Posterior cingulate gyrus (tissue), 11 donors: ENCODE results near the gene KCTD1.

Source experiments
- DNase-seq, 10 donors: peaks; one replicate each; pipeline versions ENCODE4 v3.0.0 to v3.0.0-alpha.2; 2020 to 2021; ENCODE audit warnings: mixed read lengths in 3 of 10
- intact Hi-C: fragments of 100-400 bp; cut with DNase I; formaldehyde crosslinking; loops from one replicate; pipeline ENCODE4 v1.15.1; 2023

Gene KCTD1

DNA sequence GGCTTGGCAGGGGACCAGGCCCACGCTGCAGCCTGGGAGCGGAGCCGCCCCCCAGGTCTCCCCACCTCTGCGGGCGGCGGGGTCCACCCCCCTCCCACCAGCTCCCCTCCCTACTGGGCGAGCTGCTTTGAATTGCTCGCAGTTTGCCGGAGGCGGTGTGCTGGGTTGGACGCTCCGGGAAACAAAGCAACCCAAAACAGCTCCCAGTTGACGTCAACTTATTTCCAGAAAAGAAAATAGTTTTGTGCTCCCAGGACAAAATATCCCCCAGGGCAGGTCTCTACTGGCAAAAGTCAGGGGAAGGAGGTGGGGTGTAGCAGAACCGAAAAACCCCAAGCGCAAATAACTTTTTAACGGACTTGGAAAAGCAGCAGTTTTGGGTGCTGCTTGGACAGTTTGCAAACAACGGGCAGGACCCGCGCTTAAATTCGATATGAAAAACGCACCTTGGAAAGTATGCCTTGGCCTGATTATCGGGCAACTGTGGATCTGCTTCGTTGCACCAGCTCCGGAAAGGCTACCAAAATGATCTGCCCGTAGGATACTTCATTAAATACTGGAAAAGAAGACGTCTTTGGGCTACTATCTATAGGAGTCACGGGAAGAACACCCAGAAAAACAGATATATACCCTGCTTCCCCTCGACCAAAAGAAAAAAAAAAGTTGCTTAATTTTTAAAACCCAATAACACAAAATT is 2.8 kb upstream of the KCTD1 start:
- peak in 2 of 10 donors; percentile 80 to 86 for DNase-seq
- intact Hi-C loops: no loop called here

DNA sequence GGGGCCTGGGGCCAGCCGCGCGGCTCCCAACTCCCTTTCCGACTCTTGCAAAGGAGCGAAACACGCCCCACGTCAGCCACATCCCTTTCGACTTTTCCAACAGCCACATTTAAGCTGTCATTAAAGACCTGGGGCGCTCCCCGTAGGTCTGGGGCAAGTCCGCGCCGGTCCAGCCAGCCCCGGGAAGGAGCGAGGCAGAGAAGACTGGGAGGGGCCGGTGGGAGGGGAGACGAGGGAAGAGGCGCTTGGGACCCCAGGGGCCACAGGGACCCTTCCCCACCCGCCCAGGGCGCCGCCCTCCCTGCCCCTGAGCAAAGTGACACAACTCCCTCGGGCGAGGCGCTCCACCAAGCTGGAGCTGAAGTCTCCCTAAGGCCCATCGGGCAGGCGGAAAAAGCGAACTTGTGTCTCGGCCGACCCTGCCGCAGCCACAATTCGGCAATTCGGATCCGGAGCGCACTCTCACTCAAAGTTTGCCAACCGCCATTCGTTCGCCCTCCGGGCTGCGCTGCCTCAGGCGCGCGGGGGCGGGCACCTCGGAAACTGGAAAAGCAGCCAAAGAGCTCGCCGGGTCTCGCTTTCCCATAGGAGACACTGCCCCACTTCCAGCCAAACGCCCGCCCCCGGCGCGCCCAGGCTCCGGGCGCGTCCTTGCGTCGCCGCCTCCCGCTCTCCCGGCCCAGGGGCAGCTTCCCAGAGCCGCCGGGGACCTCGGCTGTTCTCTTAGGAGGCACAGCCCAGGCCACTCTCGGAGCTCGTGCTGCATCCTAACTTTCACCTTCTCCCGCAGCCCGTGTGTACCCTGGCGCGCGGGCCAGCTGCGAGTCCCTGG is 1.1 kb upstream of the KCTD1 start:
- intact Hi-C loops: loop anchor here (2.0 to 10.0 kb wide), 2 partner anchors 95 to 107 kb away; no protein-coding TSS in a partner anchor
- DNase-seq: peak in 9 of 10 donors; percentile 42 to 93 (median 59)

DNA sequence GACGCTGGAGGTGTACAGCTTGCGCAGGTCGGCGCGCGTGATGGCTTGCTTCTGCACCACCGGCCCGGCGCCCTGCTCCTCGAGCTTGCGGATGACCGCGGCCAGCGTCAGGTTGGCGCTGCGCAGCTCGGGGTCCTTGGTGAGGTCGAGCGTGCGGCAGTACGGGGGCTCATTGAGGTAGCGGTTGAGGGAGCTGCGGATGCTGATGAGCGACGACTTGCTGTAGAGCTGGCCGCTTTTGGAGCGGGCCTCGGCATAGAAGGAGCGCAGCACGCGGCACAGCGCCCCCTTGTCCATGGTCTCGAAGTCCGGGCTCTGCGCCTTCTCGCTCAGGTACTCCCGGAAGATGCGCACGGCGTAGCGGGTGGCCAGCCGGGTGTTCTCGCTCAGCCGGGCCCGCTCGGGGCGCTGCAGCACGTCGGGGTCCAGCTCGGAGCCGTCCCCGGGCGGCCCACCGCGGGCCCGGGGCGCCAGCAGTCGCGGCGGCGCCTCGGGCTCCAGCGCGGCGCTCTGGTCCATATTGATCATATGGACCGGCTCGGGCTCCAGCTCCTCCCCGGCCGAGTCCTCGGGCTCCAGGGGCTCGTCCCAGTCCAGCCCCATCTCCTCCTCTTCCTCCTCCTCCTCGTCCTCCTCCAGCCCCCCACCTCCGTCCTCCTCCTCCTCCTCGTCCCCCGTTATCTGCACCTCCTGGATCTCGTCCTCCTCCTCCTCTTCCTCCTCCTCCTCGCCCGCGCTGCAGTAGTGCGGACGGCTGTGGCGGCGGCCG is 523 bp downstream of the KCTD1 start:
- DNase-seq: peak; percentile 57 to 96 (median 75)
- intact Hi-C loops: loop anchor here (2.0 to 10.0 kb wide), 2 partner anchors 93 to 109 kb away; no protein-coding TSS in a partner anchor

DNA sequence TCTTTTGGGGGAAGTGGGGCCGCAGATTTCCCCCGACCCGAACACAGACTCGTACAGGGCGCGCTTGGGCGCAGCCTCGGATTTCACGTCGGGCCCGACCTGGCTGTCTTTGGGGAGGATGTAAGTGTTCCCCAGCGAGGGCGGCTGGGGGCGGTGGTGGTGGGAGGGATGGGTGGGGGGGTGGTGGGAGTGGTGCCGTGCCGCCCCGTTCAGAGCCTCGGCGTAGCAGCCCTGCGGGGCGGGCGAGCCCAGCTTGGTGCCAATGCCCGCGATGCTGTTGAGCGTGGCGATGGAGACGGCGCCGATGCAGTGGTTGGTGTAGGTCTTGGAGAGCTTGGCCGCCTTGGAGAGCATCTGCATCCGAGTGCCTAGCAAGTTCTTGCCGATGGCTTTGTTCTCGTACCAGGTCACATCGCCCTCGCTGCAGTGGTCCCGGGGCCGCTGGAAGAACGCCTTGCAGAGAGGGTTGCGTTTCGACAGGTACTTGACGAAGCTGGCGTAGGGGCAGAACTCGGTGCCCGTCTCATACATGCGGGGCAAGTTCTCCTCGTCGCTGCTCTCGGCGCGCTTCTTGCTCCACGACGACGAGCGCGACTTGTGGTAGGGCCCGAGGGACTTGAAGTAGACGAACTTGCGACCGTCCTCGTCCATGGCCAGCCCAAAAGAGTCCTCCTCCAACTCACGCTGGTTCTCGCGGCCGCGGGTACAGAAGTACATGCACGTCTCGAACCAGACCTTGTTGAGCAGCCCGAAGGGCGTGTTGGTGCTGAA is 1.3 kb downstream of the KCTD1 start:
- DNase-seq: peak in 6 of 10 donors; percentile 13 to 84 (median 58)
- intact Hi-C loops: loop anchor here (10.0 kb wide), 1 partner anchor 92 kb away; no protein-coding TSS in a partner anchor

DNA sequence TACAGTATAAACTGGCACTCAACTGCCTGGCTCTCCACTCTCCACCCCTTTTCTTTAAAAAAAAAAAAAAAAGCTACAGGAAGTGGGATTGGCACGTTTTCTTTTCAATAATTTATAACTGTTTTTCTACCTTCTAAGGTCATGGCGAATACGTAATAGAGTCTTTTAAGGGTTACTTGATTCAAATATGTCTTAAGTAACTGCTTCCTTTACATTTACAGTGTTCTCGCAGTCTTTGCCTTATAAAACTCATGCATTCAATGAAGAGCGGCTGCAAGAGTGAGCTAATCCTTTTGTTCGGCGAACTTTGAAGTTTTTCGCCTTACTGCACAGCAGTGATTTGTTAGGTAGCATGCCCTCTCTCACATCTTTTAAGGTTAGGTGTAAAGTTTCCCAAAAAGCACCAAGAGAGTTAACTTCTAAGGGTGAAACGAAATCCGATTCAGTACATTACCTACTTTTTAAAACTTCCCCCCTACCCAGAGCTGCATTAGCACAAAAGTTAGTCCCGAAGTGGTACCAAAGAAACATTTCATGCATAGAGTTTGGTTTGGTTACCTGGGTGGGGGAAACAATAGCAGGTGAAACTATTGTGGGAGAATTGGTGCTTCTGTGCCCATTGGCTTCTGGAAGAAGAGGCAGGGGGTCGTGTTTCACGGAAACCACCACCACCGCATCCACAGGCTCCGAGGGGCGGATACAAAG is 2.0 kb downstream of the KCTD1 start:
- intact Hi-C loops: loop anchor here (10.0 kb wide), 1 partner anchor 92 kb away; no protein-coding TSS in a partner anchor
- no peak for DNase-seq

DNA sequence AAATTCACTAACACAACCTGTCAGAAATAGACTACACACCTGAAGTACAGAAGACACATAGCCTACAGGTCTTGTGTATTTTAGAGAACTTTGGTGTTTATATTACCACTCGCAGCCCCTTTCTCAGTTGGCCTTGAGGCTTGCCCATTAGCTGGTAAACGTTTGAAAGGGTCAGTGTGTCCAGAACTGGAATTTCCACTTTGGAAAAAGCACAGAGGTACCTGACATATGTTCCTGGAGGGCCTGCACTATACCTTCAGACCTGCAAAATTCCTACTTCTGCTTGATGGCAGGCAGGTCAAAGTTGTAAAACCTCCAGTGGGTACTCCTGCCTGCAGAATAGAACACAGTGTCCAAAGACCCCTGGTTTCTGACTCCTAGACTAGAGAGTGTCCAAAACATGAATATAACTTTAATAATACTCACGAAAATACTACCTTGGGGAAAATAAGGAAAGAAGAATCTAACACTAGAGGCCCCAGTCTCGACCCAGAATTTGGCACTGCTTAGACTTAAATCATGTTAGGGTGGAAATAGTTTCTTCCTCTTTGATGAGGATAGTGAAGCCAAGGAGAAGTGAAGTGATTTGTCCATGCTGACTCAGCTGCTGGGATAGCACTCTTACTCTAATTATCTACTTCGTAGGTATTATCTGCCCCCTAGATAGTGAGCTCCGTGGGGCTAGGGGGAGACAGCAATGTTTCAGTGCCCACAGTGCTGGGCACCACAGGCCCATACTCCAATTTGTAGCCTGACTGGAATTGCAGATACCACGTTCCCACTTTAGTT is 2.8 kb downstream of the KCTD1 start:
- no peak for DNase-seq
- intact Hi-C loops: loop anchor here (10.0 kb wide), 1 partner anchor 91 kb away; no protein-coding TSS in a partner anchor

DNA sequence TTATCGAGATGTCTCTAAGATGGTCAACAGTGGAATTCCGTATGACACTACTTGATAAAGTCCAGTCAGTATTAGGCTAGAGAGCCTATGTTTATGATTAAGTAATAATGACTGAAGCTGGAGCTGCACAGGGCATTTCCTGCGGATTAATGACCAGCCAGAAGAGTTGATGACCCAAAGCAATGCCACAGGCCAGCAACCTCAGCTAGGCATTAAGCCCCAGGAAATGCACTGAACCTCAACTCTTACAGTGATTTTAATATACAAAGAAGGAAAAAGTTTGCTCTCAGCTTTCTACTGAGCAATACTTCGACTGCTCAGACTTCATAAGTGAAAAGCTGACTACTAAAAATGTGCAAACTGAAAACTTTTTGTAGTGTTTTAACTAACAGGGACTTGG is 3.9 kb downstream of the KCTD1 start:
- no peak for DNase-seq
- intact Hi-C loops: loop anchor here (10.0 kb wide), 1 partner anchor 90 kb away; no protein-coding TSS in a partner anchor

DNA sequence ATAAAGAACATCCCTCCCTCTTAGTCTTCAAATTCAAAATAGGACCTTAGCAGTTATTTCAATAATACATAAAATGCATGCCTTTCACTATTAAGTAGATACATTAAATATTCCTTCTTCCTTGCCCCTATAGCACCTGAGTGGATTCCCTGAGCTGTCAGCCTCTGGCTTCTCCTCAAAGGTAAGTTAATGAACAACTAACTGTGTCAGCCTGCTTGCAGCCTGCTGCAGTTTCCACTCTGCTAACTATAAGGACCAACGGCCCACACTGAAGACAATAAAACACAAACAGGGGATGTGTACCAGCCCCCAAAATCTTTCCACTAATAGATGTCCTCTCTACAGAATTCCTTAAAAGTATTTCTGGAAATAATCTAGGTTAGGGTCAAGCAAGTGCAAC is 5.0 kb downstream of the KCTD1 start:
- DNase-seq: no peak
- intact Hi-C loops: loop anchor here (10.0 kb wide), 1 partner anchor 89 kb away; no protein-coding TSS in a partner anchor

DNA sequence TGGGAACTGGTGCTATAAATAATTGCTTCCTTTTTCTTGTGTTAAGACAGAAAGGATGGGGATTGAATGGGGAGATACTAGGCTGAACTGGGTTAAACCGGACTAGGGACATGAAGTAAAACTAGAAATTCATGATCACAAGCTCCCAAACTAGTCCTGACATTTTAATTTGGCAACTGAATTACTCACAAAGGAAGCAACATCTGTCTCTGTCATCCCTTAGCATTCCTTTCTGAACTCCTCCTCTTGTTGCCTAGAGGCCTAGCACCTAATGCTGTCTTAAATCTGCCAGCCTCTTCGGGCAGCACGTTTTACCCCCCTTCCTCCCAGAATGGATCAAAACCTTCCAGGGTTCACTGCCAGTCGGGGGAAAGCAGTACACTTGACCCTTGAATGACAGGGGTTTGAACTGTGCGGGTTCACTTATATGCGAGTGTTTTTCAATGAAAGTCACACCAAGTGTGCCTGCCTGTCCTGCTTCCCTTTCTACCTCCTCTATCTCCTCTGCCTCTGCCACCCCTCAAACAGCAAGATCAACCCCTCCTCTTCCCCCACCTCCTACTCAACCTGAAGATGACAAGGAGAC is 8.2 kb downstream of the KCTD1 start:
- intact Hi-C loops: loop anchor here (10.0 kb wide), 1 partner anchor 85 kb away; no protein-coding TSS in a partner anchor
- no peak for DNase-seq

DNA sequence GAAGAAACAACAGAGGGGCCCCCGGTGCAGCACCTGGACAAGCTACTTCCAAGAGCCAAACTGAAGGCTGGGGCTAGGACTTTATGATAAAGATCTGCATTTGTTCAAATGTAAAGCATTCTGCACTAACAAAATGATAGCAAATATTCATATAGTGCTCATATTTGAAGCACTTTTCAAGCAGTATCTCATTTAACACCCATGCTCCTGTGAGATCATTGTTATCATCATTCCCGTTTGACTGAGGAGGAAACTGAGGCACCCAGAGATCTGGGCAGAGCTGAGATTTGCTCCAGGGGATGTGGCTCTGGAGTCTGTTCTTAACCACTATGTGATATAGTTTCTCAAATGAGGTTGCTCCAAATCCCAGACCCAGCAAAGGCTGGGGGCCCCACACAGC is 9.8 kb downstream of the KCTD1 start:
- intact Hi-C loops: no loop called here

DNA sequence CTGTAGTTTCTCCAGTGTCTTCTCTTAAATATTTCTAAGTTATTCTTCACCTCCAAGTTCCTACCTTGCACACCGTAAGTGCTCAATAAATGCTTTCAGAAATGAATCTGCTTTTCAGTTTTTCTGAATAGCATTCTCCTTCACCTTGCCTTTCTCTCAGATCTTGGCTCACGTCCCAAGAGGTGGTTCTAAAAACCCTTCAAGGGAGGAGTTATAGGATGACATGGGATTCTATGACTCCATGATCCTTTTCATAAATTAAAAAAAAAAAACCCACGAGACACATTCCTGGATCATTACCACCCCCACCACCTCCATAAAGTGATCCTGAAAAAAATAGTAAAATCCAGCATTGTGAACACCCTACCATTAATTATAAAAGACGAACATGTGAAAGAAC is 11.7 kb downstream of the KCTD1 start:
- no peak for DNase-seq
- intact Hi-C loops: no loop called here

More for the DNA sequence above, 9.8 kb downstream of the KCTD1 start:
- DNase-seq: no peak

DNA sequence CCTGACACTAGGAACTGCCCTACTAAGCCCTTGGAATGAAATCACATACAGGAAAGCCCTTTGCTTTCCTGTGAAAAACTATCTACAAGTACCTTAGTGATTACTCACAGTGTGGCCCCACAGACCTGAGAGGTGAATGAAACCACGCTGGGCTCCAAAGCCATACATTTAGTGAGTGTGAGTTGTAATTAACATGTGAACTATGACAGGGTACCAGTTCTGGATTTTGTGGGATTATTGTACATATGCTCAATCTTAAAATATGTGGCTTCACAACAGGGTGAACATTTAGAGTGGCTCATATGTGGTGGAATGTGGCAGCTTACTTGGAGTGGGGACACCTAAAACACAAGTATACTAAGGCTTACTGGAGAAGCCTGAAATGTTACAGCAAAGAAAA is 12.3 kb downstream of the KCTD1 start:
- DNase-seq: no peak
- intact Hi-C loops: no loop called here

DNA sequence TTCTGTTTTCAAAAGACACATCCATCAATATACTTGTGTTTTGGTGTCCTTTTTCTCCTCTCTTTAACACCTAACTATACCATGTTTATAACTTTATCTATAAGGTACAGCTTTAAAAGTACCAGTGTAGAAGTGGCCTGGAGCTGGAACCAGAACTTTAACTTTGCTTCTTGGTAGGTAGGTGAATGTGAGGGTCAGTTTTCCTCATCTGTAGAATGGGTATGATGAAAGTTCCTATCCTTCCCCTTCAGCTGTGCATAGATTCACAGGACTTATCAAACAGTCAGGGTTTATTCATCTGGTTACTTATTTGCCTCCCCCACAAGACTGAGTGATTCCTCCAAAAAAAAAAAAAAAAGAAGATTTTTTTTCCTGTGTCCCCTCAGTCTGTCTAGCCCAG is 12.7 kb downstream of the KCTD1 start:
- DNase-seq: no peak
- intact Hi-C loops: no loop called here

DNA sequence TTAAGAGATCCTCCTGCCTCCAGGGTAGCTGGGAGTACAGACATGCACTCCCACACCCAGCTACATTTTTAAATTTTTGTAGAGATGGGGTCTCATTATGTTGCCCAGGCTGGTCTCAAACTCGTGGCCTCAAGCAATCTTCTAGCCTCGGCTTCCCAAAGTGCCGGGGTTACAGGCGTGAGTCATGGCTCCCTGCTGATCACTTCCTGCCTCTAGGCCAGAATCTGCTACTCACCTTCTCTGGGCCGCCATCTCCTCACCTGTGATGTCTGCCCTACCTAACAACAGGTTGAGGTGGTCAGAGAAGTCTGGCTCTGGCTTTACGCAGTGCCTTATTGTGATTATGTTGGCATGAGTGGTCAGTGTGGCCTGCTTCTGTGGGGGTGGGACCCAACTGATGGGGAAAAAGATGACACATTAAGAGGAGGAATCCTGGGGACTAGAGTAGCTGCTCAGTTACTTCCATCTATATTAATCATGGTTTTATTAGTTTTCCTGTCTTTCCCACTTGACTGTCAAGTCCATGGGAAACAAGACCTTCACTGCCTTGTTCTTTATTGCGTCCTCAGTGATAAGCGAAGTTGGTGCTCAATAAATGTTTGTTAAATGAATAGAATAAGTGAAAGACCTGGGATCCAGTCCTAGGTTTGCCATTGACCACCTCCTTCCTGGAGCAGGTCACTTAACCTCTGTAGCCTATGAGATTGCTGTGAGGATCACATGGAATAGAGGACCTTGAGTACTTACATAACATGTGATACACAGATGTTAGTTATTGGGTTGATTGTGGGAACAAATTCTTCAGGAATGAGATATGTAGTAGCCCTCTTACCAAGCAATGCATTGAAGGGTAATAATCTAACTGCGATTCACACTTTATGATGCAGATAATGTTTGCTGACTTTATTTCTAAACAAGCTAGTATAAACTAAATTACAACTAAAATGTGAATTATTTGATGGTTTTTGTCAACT is 15.7 kb downstream of the KCTD1 start:
- intact Hi-C loops: no loop called here
- DNase-seq: no peak

DNA sequence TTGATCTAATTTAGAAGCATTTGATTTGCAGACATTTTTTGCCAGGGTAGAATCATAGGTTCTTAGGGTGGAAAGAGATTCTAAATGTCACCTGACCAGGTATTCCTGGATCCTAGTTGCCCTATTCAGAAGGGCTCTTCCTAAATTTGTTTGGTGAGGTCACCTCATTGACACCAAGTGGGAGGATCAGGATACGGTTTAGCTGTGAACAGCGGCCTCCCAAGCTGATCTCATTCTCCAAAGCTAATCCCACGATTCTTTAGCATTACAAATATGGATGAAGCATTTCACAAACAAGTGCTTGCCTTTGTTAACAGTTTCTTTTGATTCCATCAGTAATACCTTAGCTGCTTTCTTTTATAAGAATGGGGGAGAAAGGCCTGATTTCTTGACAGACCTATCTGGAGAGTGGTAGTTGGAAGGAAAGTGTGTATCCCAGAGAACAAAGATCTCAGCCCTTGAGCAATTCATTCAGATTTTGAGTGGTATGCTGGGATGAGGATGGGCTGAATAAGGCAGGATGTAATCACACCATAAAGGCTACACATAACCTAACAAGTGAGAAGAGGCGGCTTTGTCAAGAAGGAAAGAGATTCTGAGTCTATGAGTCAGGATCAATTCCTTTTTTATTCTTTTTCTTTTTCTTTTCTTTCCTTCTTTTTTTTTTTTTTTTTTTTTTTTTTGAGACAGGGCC is 16.6 kb downstream of the KCTD1 start:
- no peak for DNase-seq
- intact Hi-C loops: no loop called here

DNA sequence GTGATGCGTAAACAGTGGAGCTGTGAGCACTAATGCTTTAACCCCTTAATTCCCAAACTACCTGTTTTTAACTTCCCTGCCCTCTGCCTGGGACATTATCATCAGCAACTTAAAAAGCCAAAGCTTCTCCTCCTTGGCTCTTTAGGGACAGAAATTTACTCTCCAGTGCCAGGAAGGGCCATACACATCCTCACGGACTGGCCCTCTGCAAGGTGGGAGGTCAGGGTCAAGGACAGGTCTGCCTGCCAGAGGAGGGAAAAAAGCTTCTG is 21.5 kb downstream of the KCTD1 start:
- intact Hi-C loops: no loop called here
- DNase-seq: no peak
